GM12878 (cell line): ENCODE data around the gene RB1. TPM values are rescaled to one million over a fixed set of nuclear protein-coding genes. Genes with fewer than 3 reads are reported as not detected.

Experiments
- ATAC-seq: fragments of 200-7000 bp; cut with Tn5 transposase; 3 replicates; pipeline ENCODE4 v1.9.1; 2020; ENCODE audit warnings: mild to moderate bottlenecking, moderate library complexity
- BruUV-seq: library from RNA; stranded (reverse); fragments of 400-500 nt; replicated peaks from 2 replicates; lab custom pipeline; 2021; lab: Mats Ljungman, UMichigan
- CTCF ChIA-PET: fragments of 300-600 bp; sonication (Branson Sonifier 250); formaldehyde crosslinking; extraction: SDS; loops from one replicate; lab custom pipeline; 2021; ENCODE audit warnings: inconsistent platforms; lab: Yijun Ruan, JAX
- POLR2A ChIA-PET: fragments of 350-600 bp; formaldehyde crosslinking; extraction: SDS; loops from one replicate; lab custom pipeline; 2021; ENCODE audit warnings: inconsistent platforms; lab: Charles Lee
- RAD21 ChIA-PET: fragments of 300-600 bp; sonication (Branson Sonifier 250); formaldehyde crosslinking; loops from one replicate; lab custom pipeline; 2023; ENCODE audit warnings: antibody characterized with exemption; ENCODE audit not compliant: unreplicated experiment; lab: Charles Lee
- SMC1A ChIA-PET: fragments of 300-600 bp; sonication (Branson Sonifier 250); formaldehyde crosslinking; loops from one replicate; lab custom pipeline; 2023; ENCODE audit not compliant: unreplicated experiment, uncharacterized antibody; lab: Charles Lee
- DNase-seq: peaks from one replicate; pipeline ENCODE4 v3.0.0-alpha.2; 2011; ENCODE audit warnings: low read depth, low spot score
- FAIRE-seq: peaks from 3 replicates; lab custom pipeline; 2011; peaks lifted over from hg19 to GRCh38; lab: Jason Lieb, UNC
- H2AFZ ChIP-seq: 2 replicates; pipeline ENCODE4 v1.6.0; 2011; ENCODE audit warnings: low read depth, low read length, control low read depth; ENCODE audit not compliant: control insufficient read depth
- H3K27ac ChIP-seq: 2 replicates; pipeline ENCODE4 v1.5.1; 2011; ENCODE audit warnings: control low read depth; ENCODE audit not compliant: control insufficient read depth, insufficient read depth
- H3K27me3 ChIP-seq, 2 experiments: replicated peaks in 1 of 2; 2 replicates each; pipeline versions ENCODE4 v1.6.0 to v1.6.1; 2011; ENCODE audit warnings: low read length in 1 of 2; ENCODE audit not compliant: control insufficient read depth in 2 of 2, insufficient read depth in 2 of 2
- H3K36me3 ChIP-seq, 2 experiments: 2 replicates each; pipeline ENCODE4 v1.5.1; 2011; ENCODE audit warnings: low read length in 1 of 2; ENCODE audit not compliant: control insufficient read depth in 2 of 2, insufficient read depth in 2 of 2
- H3K4me1 ChIP-seq: 2 replicates; pipeline ENCODE4 v1.6.1; 2011; ENCODE audit warnings: mild to moderate bottlenecking, low read length, moderate library complexity, mixed read lengths; ENCODE audit not compliant: control insufficient read depth, insufficient read depth
- H3K4me2 ChIP-seq: 2 replicates; pipeline ENCODE4 v1.6.0; 2011; ENCODE audit warnings: control low read depth; ENCODE audit not compliant: control insufficient read depth, insufficient read depth
- H3K4me3 ChIP-seq: fragments of 200-600 bp; sonication (generic); 2 replicates; pipeline ENCODE4 v1.5.1; 2016
- H3K79me2 ChIP-seq: 2 replicates; pipeline ENCODE4 v1.6.0; 2011; ENCODE audit warnings: low read length; ENCODE audit not compliant: control insufficient read depth, insufficient read depth
- H3K9ac ChIP-seq: 2 replicates; pipeline ENCODE4 v1.8.0; 2011; ENCODE audit warnings: low read length, control low read depth, mixed read lengths; ENCODE audit not compliant: control insufficient read depth, insufficient read depth
- H3K9me3 ChIP-seq: replicated peaks from 3 replicates; pipeline ENCODE4 v1.5.1; 2011; ENCODE audit warnings: mild to moderate bottlenecking, low read length; ENCODE audit not compliant: control insufficient read depth, insufficient read depth
- H4K20me1 ChIP-seq: 2 replicates; pipeline ENCODE4 v1.6.0; 2011; ENCODE audit not compliant: control insufficient read depth, insufficient read depth
- PAX5 ChIP-seq: IDR thresholded peaks from 2 replicates; pipeline ENCODE4 v1.6.1; 2011; ENCODE audit warnings: low read depth, low read length, borderline replicate concordance
- REST ChIP-seq: IDR thresholded peaks from 2 replicates; pipeline ENCODE4 v1.6.1; 2012; ENCODE audit warnings: mild to moderate bottlenecking, low read depth, low read length
- WRNIP1 ChIP-seq: IDR thresholded peaks from 2 replicates; pipeline ENCODE4 v1.6.1; 2011; ENCODE audit warnings: low read depth, low read length, improper control_type of control experiment, borderline replicate concordance
- ZNF274 ChIP-seq: IDR thresholded peaks from one replicate; pipeline ENCODE4 v1.8.0; 2011; ENCODE audit not compliant: insufficient read length, insufficient read depth
- WGBS: methylation state at CpG from one replicate; pipeline ENCODE4 v1.1.6; 2016; ENCODE audit warnings: low lambda C conversion rate; ENCODE audit not compliant: insufficient replicate concordance, insufficient coverage; ENCODE audit errors: missing lambda C conversion rate; 5-methylcytosine and 5-hydroxymethylcytosine counted together
- in situ Hi-C: fragments of 300-500 bp; cut with MboI; formaldehyde crosslinking; loops from 9 replicates; pipeline ENCODE4 v1.14.3; 2018; ENCODE audit warnings: mixed read lengths
- intact Hi-C: fragments of 100-400 bp; cut with micrococcal nuclease; formaldehyde crosslinking; loops from one replicate; pipeline ENCODE4 v1.14.2; 2022; ENCODE audit not compliant: unreplicated experiment
- polyA plus RNA-seq, 11 experiments: library from polyadenylated mRNA; depleted of rRNA in 4 of 11; unstranded in 6 of 11; stranded (reverse) in 5 of 11; fragments of >200 nt; fragmentation: Nextera tagmentation in 4 of 11; fragmentation: Illumina TruSeq in 1 of 11; extraction: Ambion mirVana in 4 of 11; extraction: Trizol in 1 of 11; gene quantifications; 1 replicate in 1 of 11; 2 replicates in 10 of 11; pipeline versions ENCODE4 v1.2.1 to v1.2.3, GENCODE V29; 2011 to 2016; ENCODE audit warnings: inconsistent platforms in 2 of 11, missing spikeins in 2 of 11, low read depth in 1 of 11
- total RNA-seq, 4 experiments: library from RNA; depleted of rRNA in 3 of 4; stranded (reverse); fragments of >200 nt in 3 of 4; fragmentation: Illumina TruSeq in 1 of 4; extraction: Trizol in 1 of 4; gene quantifications; 2 replicates each; pipeline versions ENCODE4 v1.2.1 to v1.2.3, GENCODE V29; 2013 to 2021

The RB1 gene
- total and polyA plus RNA-seq, 10 of the 15 experiments (the other 5 are each of a cell fraction or from before 2014, with no cell fraction given) = 2.8 to 45.0 (median 8.3) TPM

DNA sequence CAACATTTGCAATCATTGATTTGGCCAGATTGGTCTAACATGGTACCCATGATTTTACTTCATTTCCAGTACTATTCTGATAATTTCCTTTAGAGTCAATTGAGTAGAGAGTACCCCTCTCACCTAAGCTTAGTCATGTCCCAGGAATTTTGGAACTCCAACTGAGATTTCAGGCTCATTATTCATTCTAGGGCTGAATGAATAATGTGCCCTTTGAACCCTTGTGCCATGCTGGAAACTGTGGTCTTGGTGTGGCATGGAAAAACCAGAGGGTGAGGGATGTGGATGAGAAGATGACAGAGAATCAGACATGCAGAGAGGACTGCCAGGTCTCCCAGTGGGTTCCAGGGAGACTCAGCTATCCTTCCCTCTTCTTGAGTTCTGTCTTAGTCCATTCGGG is 40.4 kb upstream of the RB1 start:
- in situ Hi-C loops (no loop called here), intact Hi-C loops (no loop called here)
- SMC1A ChIA-PET = no interaction called here
- no peak overlapping the region for H3K9ac ChIP-seq
- POLR2A ChIA-PET = no interaction called here
- CTCF ChIA-PET = interaction anchor here (0.6 to 0.7 kb wide), 2 partner anchors 29 to 316 kb away, joined by 3 read pairs; no protein-coding TSS in a partner anchor
- H3K79me2 ChIP-seq = no peaks in the 10 kb centered on the region
- H3K4me1 ChIP-seq = peaks cover 7% of the 10 kb centered on the region
- no peaks in the 10 kb centered on the region for H3K9me3 ChIP-seq
- no peaks in the 10 kb centered on the region; a peak in 2 of 4 replicates for H3K27me3 ChIP-seq
- no peaks in the 10 kb centered on the region for H4K20me1 ChIP-seq
- H3K4me2 ChIP-seq = no peak overlapping the region
- DNase-seq (no peak), FAIRE-seq (no peak), ATAC-seq (no peak)
- WGBS = 100% methylated on average over 1 of the region's 1 CpG
- BruUV-seq = no TSS peak
- RAD21 ChIA-PET = no interaction called here
- TF ChIP-seq ZNF274 (no peak), PAX5 (no peak), REST (no peak), WRNIP1 (no peak)
- no peak overlapping the region for H3K27ac ChIP-seq
- no peak overlapping the region for H2AFZ ChIP-seq
- no peaks in the 10 kb centered on the region for H3K36me3 ChIP-seq
- H3K4me3 ChIP-seq = no peak overlapping the region
